ENCODE results near the gene GREM2.

- no peak for TF ChIP-seq ZBTB7A (IDR thresholded peaks at IDR 0.05; ENCODE audit: borderline replicate concordance, control insufficient read depth, low read depth, low read length)
- no peak for TF ChIP-seq TBL1XR1 (IDR thresholded peaks at IDR 0.05; ENCODE audit: low read length in 2 of 2)
- no peak for TF ChIP-seq PATZ1 (CRISPR knock-in tag; IDR thresholded peaks at IDR 0.05; ENCODE audit: borderline replicate concordance)
- no peak for TF ChIP-seq RFX5 (IDR thresholded peaks at IDR 0.05; ENCODE audit: low read depth, low read length)
These were observed 96.5 kb downstream of the GREM2 start for GRCh38 chr1:240515505-240515904.

Measured in K562 (cell line).